IMR-90 (cell line): Measurements from ENCODE around the gene STMN1. TPM values are rescaled to one million over a fixed set of nuclear protein-coding genes. Genes with fewer than 3 reads are reported as not detected.

Experiments
- RCOR1 ChIP-seq: IDR thresholded peaks from 2 replicates; pipeline ENCODE4 v1.6.1; 2012; ENCODE audit warnings: mild to moderate bottlenecking, low read length, improper control_type of control experiment; ENCODE audit not compliant: insufficient replicate concordance
- SMC3 ChIP-seq: fragments of 150-350 bp; IDR thresholded peaks from 2 replicates; pipeline ENCODE4 v1.6.1; 2016; ENCODE audit warnings: low read depth, mild to moderate bottlenecking, antibody characterized with exemption, low read length, moderate library complexity
- polyA plus RNA-seq, 3 experiments: library from polyadenylated mRNA; depleted of rRNA; stranded (reverse); fragments of >200 nt; gene quantifications; 2 replicates each; pipeline ENCODE4 v1.2.3, GENCODE V29; 2012; ENCODE audit warnings: low replicate concordance in 1 of 3
- total RNA-seq: library from RNA; depleted of rRNA; stranded (reverse); fragments of >200 nt; gene quantifications from 2 replicates; pipeline ENCODE4 v1.2.3, GENCODE V29; 2012
- TF ChIP-seq, protein P1 (sequence below): fragments of 150-350 bp; IDR thresholded peaks from 2 replicates; pipeline ENCODE4 v1.6.1; 2016; ENCODE audit warnings: low read depth, mild to moderate bottlenecking, low read length, moderate library complexity, borderline replicate concordance

STMN1 gene
- total and polyA plus RNA-seq, 2 of the 4 experiments (the other 2 are of a cell fraction), result 93.0 to 273 TPM

DNA sequence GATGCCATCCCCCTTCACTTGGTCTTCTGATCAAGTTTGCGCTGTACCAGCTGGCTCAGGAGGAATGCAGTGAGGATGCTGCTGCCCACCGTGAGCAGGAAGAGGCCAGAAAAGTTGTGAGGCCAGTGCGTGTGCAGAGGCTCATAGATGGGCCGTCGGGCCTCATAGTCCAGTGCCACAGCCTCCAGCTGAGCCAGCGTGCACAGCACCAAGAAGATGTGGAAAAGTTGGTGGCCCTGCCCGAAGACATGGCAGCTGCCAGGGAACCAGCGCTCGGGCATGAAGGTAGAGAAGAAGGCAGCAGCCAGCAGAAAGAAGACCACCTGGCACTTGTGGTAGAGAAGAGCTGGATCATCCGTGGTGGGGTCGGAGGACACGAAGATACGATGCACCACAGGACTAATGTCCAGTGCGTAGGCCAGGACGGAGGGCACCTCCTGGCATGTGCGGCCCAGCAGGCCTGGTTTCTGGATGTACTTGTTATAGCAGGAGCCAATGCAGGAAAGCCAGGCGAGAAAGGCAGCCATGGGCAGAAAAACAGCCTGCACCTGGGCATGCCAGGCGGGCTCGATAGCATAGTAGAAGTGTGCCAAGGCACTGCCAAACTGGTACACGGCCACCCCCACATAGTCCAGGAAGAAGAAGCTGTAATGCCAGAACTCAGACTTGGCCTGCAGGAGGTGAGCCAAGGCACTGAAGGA is 43.3 kb downstream of the STMN1 start (continued):
- TF ChIP-seq, protein P1, sequence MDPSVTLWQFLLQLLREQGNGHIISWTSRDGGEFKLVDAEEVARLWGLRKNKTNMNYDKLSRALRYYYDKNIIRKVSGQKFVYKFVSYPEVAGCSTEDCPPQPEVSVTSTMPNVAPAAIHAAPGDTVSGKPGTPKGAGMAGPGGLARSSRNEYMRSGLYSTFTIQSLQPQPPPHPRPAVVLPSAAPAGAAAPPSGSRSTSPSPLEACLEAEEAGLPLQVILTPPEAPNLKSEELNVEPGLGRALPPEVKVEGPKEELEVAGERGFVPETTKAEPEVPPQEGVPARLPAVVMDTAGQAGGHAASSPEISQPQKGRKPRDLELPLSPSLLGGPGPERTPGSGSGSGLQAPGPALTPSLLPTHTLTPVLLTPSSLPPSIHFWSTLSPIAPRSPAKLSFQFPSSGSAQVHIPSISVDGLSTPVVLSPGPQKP, result no peak
- TF ChIP-seq RCOR1, result no peak
- TF ChIP-seq SMC3, result no peak
